Spleen (tissue), 11 donors: Measurements from ENCODE around the gene ERG. TPM values are rescaled to one million over a fixed set of nuclear protein-coding genes. Genes with fewer than 3 reads are reported as not detected.

Experiments used
- DNase-seq: peaks from one replicate; pipeline ENCODE4 v3.0.0-alpha.2; 2020
- H3K27ac ChIP-seq, 8 donors: fragments of 200-600 bp; sonication (generic) in 7 of 8; 1 replicate in 4 of 8; 2 replicates in 4 of 8; pipeline versions ENCODE4 v1.5.0 to v1.8.0; 2016 to 2021; ENCODE audit warnings: inconsistent platforms in 4 of 8, mild to moderate bottlenecking in 4 of 8, moderate library complexity in 1 of 8
- H3K27me3 ChIP-seq, 7 donors: fragments of 200-600 bp; sonication (generic) in 6 of 7; replicated peaks in 1 of 7; 1 replicate in 4 of 7; 2 replicates in 3 of 7; pipeline versions ENCODE4 v1.5.0 to v1.8.0; 2016 to 2021; ENCODE audit warnings: inconsistent platforms in 3 of 7, mild to moderate bottlenecking in 1 of 7
- H3K36me3 ChIP-seq, 6 donors: fragments of 200-600 bp; sonication (generic) in 5 of 6; 1 replicate in 4 of 6; 2 replicates in 2 of 6; pipeline versions ENCODE4 v1.5.0 to v1.8.0; 2016 to 2021; ENCODE audit warnings: inconsistent platforms in 2 of 6
- H3K4me1 ChIP-seq, 6 donors: fragments of 200-600 bp; sonication (generic) in 5 of 6; 1 replicate in 3 of 6; 2 replicates in 3 of 6; pipeline versions ENCODE4 v1.5.0 to v1.8.0; 2016 to 2021; ENCODE audit warnings: inconsistent platforms in 3 of 6
- H3K4me3 ChIP-seq, 8 donors: fragments of 200-600 bp; sonication (generic) in 7 of 8; 1 replicate in 4 of 8; 2 replicates in 4 of 8; pipeline versions ENCODE4 v1.5.0 to v1.8.0; 2016 to 2021; ENCODE audit warnings: inconsistent platforms in 4 of 8, mild to moderate bottlenecking in 4 of 8, moderate library complexity in 2 of 8
- H3K9me3 ChIP-seq, 8 donors: fragments of 200-600 bp; sonication (generic) in 7 of 8; 1 replicate in 4 of 8; 2 replicates in 4 of 8; pipeline versions ENCODE4 v1.5.0 to v1.8.0; 2016 to 2021; ENCODE audit warnings: inconsistent platforms in 4 of 8
- POLR2A ChIP-seq, 3 donors: fragments of 450-650 bp; IDR thresholded peaks; one replicate each; pipeline ENCODE4 v1.5.1; 2017; ENCODE audit warnings: antibody characterized with exemption in 3 of 3, mild to moderate bottlenecking in 1 of 3
- POLR2AphosphoS5 ChIP-seq, 3 donors: sonication (generic); formaldehyde crosslinking; IDR thresholded peaks; one replicate each; pipeline ENCODE4 v1.5.1; 2017; ENCODE audit warnings: antibody characterized with exemption in 3 of 3
- WGBS, 5 donors: extraction: QIAGEN DNeasy Blood & Tissue Kit in 3 of 5; methylation state at CpG; one replicate each; pipeline versions ENCODE4 v1.1.5 to v1.1.7; 2013 to 2018; 5-methylcytosine and 5-hydroxymethylcytosine counted together
- intact Hi-C: fragments of 100-400 bp; cut with DNase I; formaldehyde crosslinking; loops from one replicate; pipeline ENCODE4 v1.15.0; 2023; ENCODE audit warnings: low total_unique reads
- polyA plus RNA-seq, 3 donors: library from polyadenylated mRNA; stranded (reverse); fragments of 200-250 nt; gene quantifications; one replicate each; pipeline ENCODE4 v1.2.1, GENCODE V29; 2013
- total RNA-seq, 7 donors: library from RNA; depleted of rRNA in 3 of 7; stranded (reverse); fragments of >200 nt in 3 of 7; fragmentation: NEBNext Ultra II Directional in 4 of 7; extraction: Animal tissue kit (Norgen Biotek cat#: 25700) in 4 of 7; gene quantifications; one replicate each; pipeline versions ENCODE4 v1.1.0 to v1.2.1, GENCODE V29; 2016 to 2021
- TF ChIP-seq, protein P1 (sequence below), 11 experiments: fragments of 200-600 bp in 7 of 11; fragments of 450-650 bp in 4 of 11; sonication (generic) in 4 of 11; IDR thresholded peaks in 8 of 11; conservative IDR thresholded peaks in 3 of 11; 1 replicate in 7 of 11; 2 replicates in 4 of 11; pipeline versions ENCODE4 v1.4.0 to v1.8.0; 2016 to 2021; ENCODE audit warnings: antibody characterized with exemption in 11 of 11, inconsistent platforms in 4 of 11, mild to moderate bottlenecking in 1 of 11
- donor health status: healthy with polysubstance abuse.
- donor health status: DM: no; HTN: no; CAD: no; lungs with moderate emphysema.
- donor health status: DM: no; HTN: no; CAD: no.
- donor health status: Bipolar disorder and iron deficiency.
- donor health status: healthy.
- donor health status: DM: no; HTN: no; CAD: no.
- donor health status: DM: yes; HTN: yes; CAD: no.

ERG gene
- total and polyA plus RNA-seq, 10 donors, result 7.3 to 93.8 (median 57.5) TPM

DNA sequence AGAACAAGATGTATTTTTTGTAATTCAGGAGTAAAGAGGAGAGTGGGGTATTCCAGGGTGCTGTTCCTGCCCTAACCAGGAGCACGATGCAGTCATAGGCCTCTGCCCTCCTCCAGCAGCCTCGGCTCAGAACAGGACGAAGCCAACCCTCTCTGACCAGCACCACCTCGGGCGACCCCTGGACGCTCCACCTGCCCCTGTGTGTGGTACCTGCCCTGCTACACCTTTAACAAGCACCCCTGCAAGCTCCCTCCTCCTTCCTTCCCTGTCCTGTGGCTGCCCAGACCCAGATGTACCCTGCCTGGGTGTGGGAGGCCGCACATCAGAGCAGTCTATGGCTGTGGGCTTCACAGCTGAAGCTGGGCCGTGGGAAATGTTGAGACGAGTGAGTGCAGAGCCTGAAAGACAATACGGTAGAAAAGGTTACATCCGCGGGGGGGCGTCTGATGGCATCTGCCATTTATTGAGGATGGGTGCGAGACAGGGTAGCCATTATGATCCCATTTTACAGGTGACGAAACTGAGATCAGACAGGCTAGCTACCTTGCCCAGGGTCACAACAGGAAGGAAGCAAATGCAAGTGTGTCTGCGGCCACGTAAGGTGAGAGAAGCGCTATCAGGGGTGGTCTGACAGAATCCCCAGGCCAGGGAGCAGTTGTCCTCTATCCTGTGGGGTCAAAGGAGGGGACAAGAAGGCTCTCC is 4.6 kb downstream of the ERG start:
- H3K27ac ChIP-seq, result peak overlapping the region in 7 of 8 donors; percentile 83 to 93 (median 87)
- TF ChIP-seq POLR2AphosphoS5 (IDR thresholded peaks at IDR 0.05), result peak; percentile 10 to 49 (median 13)
- TF ChIP-seq, protein P1, sequence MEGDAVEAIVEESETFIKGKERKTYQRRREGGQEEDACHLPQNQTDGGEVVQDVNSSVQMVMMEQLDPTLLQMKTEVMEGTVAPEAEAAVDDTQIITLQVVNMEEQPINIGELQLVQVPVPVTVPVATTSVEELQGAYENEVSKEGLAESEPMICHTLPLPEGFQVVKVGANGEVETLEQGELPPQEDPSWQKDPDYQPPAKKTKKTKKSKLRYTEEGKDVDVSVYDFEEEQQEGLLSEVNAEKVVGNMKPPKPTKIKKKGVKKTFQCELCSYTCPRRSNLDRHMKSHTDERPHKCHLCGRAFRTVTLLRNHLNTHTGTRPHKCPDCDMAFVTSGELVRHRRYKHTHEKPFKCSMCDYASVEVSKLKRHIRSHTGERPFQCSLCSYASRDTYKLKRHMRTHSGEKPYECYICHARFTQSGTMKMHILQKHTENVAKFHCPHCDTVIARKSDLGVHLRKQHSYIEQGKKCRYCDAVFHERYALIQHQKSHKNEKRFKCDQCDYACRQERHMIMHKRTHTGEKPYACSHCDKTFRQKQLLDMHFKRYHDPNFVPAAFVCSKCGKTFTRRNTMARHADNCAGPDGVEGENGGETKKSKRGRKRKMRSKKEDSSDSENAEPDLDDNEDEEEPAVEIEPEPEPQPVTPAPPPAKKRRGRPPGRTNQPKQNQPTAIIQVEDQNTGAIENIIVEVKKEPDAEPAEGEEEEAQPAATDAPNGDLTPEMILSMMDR (IDR thresholded peaks at IDR 0.05 in 8 of 11, conservative IDR thresholded peaks at IDR 0.05 in 3 of 11), result no peak
- H3K36me3 ChIP-seq, result no peaks in the 10 kb centered on the region
- DNase-seq, result no peak
- H3K4me1 ChIP-seq, result peaks cover 5 to 92% (median 51%) of the 10 kb centered on the region in 6 donors
- peak overlapping the region in 4 of 8 donors; percentile 4 to 69 (median 41) for H3K4me3 ChIP-seq
- WGBS, 5 donors, result 41 to 53% (median 47%) methylated on average over 18 of the region's 18 CpGs
- no peaks in the 10 kb centered on the region for H3K9me3 ChIP-seq
- H3K27me3 ChIP-seq, result peaks cover 0 to 56% (median 0%) of the 10 kb centered on the region in 7 donors
- intact Hi-C loops, result no loop called here

GRCh38 chr21:38492007-38492406 is 6.3 kb downstream of the ERG start:
- Histone ChIP-seq H3K9me3 (no peaks in the 10 kb centered on the region), H3K4me1 (peaks cover 11 to 94% (median 61%) of the 10 kb centered on the region in 6 donors), H3K27ac (peak overlapping the region in 6 of 8 donors; percentile 50 to 93 (median 78)), H3K27me3 (peaks cover 0 to 40% (median 0%) of the 10 kb centered on the region in 7 donors), H3K4me3 (no peak overlapping the region), H3K36me3 (no peaks in the 10 kb centered on the region)
- intact Hi-C loops, result no loop called here
- no peak for DNase-seq
- 39 to 57% (median 46%) methylated on average over 2 to 3 of the region's 3 CpGs for WGBS, 5 donors
- TF ChIP-seq POLR2A (IDR thresholded peaks at IDR 0.05) (no peak), POLR2AphosphoS5 (IDR thresholded peaks at IDR 0.05) (no peak)
- TF ChIP-seq, protein P1 (IDR thresholded peaks at IDR 0.05 in 8 of 11, conservative IDR thresholded peaks at IDR 0.05 in 3 of 11), result no peak

GRCh38 chr21:38491536-38491935 is 6.7 kb downstream of the ERG start:
- H3K27ac ChIP-seq, result peak overlapping the region in 6 of 8 donors; percentile 50 to 93 (median 78)
- intact Hi-C loops, result no loop called here

GRCh38 chr21:38490411-38491020 is 7.8 kb downstream of the ERG start:
- Histone ChIP-seq H3K27me3 (peaks cover 0 to 33% (median 0%) of the 10 kb centered on the region in 7 donors), H3K36me3 (no peaks in the 10 kb centered on the region), H3K27ac (peak overlapping the region in 7 of 8 donors; percentile 23 to 93 (median 72)), H3K4me1 (peaks cover 11 to 100% (median 65%) of the 10 kb centered on the region in 6 donors), H3K4me3 (peak overlapping the region in 1 of 8 donors; percentile 33), H3K9me3 (no peaks in the 10 kb centered on the region)
- DNase-seq, result no peak
- WGBS, 5 donors, result 33 to 49% (median 46%) methylated on average over 12 of the region's 12 CpGs
- intact Hi-C loops, result no loop called here
- TF ChIP-seq POLR2AphosphoS5 (IDR thresholded peaks at IDR 0.05), result peak in 2 of 3 donors; percentile 48 to 54
- TF ChIP-seq, protein P1 (IDR thresholded peaks at IDR 0.05 in 8 of 11, conservative IDR thresholded peaks at IDR 0.05 in 3 of 11), result no peak

More at GRCh38 chr21:38491536-38491935, 6.7 kb downstream of the ERG start:
- TF ChIP-seq POLR2A (IDR thresholded peaks at IDR 0.05), result no peak
- peak in 1 of 3 donors; percentile 52 for TF ChIP-seq POLR2AphosphoS5 (IDR thresholded peaks at IDR 0.05)
- no peak for DNase-seq
- 28 to 53% (median 49%) methylated on average over 5 of the region's 5 CpGs for WGBS, 5 donors
- H3K9me3 ChIP-seq, result no peaks in the 10 kb centered on the region
- no peak overlapping the region for H3K4me3 ChIP-seq
- H3K27me3 ChIP-seq, result peaks cover 0 to 40% (median 0%) of the 10 kb centered on the region in 7 donors
- no peaks in the 10 kb centered on the region for H3K36me3 ChIP-seq
- H3K4me1 ChIP-seq, result peaks cover 11 to 98% (median 63%) of the 10 kb centered on the region in 6 donors
